ENCODE data around the gene RSPH10B2.
A peak's percentile ranks its signal among the peaks of the same experiment; 100 is the strongest.
"Not testable (repeated sequence)": the region's sequence is repeated elsewhere in the genome, so short reads cannot be mapped to it uniquely, and the experiment has no call there.

The RSPH10B2 gene
- total RNA-seq, result 0 to 0.33 (median 0.32) reads per million in 3 experiments

DNA sequence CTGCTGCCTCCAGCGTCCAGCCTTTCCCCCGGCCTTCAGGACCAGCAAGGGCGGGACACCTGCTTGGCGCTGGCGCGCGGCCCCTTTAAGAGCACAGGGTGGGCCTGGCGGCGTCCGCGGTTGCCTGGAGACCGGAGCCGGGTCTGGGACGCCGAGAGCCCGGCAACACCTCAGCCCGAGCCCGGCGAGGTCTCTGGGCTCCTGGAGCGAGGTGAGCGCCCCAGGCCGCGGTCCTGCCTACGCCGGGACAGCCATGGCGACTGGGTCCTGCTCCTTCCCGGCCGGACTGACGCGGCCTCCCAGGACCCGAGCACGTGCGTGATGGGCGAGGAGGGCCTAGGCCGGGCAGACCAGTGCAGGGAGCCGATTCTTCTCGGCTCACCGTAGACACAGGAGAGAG lies at the start of gene RSPH10B2:
RSPH10B2 (plus strand) TSS at position 140 of the 400 bp plus-strand sequence. CDS start 3,575 bp downstream, outside the sequence.
- not testable (repeated sequence) for DNase-seq

- peak; percentile 17 for DNase-seq
Measured at GRCh38 chr7:6705959-6706665, 47.8 kb upstream of the RSPH10B2 start.

DNA sequence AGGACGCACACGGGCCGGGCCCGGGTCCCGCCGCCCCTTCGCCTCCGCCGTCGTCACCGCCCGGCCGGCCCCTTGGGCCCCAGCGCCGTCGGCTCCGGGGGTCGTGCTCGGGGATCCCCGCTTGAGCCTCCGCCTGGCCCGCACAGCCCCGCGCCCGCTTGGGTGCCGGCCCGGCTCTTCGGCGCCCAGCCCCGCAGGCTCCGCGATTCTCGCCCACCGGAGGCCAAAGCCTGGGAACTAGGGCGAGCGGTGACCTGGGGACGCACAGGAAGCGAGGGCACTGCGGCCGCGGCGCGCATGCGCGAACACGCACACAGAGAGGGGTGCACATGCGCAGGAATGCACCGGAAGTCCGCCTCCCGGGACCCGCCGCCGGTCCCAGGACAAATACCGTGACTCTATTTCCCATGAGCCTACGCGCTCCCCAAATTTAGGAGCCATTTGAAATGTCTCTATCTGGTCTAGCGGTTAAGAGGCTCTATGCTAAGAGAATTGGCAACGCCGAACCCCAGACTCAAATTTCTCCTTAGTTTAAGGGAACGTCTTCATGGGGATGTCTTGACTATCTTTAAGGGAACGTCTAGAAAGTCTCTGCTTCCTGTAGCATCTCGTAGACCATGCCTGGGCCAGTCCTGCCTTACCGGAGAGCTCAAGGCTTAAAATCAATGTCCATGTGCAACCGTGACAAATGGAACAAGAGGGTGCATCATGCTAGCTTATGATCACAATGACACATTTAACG lies 47.1 kb upstream of the RSPH10B2 start, which contains the start of gene ZNF12:
ZNF12 (minus strand) TSS at position 282 of the 742 bp plus-strand sequence. CDS start 1,774 bp downstream, outside the sequence.
- peak; percentile 92 for DNase-seq

- DNase-seq, result no peak
Measured at GRCh38 chr7:6708304-6708703, 45.6 kb upstream of the RSPH10B2 start.

DNA sequence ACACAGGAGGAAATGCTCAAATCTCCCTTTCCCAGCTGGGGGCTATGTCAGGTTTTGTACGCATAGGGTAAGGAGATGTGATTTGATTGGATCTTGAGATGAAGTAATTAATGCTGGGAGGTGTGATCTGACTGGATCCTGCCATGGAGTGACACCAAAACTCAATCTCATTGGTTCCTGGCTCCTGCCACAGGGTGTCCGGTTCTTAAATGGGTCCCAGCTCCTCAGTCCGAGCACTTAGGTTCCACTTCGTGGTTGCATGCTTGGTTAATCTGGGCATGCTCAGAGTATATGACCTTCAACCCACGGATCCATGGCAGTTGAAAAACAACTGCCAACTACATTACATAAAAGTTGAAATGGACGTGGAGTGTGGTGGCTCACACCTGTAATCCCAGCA lies 44.1 kb upstream of the RSPH10B2 start:
- no peak for DNase-seq

GRCh38 chr7:6714360-6714759 lies 39.5 kb upstream of the RSPH10B2 start:
- DNase-seq, result no peak

- DNase-seq, result not testable (repeated sequence)
Measured at GRCh38 chr7:6715898-6716297, 38.0 kb upstream of the RSPH10B2 start.

DNA sequence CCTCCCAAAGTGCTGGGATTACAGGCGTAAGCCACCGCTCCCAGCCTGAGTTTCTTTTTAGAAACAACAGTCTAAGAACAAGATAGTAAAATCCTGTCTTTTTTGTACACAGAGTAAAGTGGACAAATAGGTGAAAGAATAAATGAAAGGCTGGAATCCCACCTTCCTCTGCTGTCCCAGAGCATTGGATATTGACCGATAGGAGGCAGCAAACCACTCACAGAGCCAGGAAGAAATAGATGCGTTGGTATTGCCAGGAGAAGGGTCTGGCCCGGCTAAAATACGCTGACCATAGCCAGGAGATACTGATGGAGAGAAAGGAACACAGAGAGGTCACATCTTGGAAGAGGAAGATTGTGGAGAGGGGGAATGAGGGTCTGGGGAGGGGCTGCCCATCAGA lies 35.8 kb upstream of the RSPH10B2 start:
- DNase-seq, result no peak

GRCh38 chr7:6724351-6724750 lies 29.6 kb upstream of the RSPH10B2 start:
- not testable (repeated sequence) for DNase-seq

GRCh38 chr7:6725003-6725402 lies 28.9 kb upstream of the RSPH10B2 start:
- DNase-seq, result no peak

GRCh38 chr7:6726341-6726740 lies 27.6 kb upstream of the RSPH10B2 start:
- DNase-seq, result not testable (repeated sequence)

GRCh38 chr7:6727663-6728062 lies 26.2 kb upstream of the RSPH10B2 start:
- no peak for DNase-seq

DNA sequence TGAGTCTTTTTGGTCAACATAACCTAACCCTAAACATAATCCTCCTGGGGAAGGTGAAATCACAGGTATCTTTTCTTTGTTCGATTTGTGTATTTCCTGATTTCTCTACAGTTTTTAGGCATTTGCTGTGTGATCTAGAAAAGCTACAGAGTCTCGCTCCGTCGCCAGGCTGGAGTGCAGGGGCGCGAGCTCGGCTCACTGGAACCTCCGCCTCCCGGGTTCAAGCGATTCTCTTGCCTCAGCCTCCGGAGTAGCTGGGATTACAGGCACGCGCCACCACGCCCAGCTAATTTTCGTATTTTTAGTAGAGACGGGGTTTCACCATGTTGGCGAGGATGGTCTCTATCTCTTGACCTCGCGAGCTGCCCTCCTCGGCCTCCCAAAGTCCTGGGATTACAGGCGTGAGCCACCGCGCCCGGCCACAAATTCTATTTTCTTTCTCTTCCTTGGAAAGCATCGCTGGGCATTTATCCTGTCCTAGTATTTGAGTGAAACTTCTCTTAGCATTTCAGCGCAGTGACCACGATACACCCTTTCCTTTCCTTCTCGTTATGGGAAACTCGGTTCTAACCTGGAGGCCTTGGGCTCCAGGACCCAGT lies 24.9 kb upstream of the RSPH10B2 start:
- not testable (repeated sequence) for DNase-seq

DNA sequence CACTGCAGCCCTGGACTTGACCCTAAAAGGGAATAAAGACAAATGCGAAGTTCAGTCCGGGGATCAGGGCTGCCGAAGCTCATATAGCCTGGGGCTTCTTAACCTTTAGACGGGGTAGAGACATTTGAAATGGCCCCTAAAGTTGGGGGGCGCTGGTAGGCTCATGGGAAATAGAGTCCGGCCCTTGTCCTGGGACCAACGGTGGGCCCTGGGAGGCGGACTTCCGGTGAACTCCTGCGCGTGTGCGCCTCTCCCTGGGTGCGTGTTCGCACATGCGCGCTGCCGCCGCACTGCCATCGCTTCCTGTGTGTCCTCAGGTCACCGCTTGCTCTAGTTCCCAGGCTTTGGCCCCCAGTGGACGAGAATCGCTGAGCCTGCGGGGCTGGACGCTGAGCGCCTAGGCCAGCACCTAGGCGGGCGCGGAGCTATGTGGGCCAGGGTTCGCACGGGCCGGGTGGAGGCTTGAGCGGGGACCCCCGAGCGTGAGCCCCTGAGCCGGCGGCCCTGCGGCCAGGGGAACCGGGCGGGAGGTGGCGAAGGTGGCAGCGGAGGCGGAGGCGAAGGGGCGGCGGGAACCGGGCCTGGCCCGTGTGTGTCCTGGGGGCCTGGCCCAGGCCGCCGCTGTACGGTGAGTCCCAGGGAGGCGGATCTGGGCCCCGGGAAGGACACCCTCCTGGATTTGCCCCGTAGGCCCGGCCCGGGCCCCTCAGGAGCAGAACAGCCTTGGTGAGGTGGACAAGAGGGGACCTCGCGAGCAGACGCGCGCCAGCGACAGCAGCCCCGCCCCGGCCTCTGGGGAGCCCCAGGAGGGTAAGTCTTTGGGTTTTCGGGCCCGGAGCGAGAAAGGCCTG lies 24.2 kb upstream of the RSPH10B2 start:
- peak; percentile 71 for DNase-seq

DNA sequence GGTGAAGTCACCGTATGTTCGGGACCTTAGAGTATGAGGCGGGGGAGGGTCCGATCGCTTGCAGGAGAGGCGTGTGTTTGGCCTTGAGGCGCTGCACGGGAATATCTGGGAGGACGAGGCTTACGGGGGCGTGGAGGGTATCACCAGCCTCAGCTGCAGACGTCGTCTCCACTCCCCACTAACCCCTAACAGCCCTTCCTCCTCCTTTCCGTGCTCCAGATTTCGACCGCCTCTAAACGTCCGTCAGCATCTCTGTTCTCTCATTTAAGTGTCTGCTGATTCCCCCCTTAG lies 23.6 kb upstream of the RSPH10B2 start:
- DNase-seq, result no peak

DNA sequence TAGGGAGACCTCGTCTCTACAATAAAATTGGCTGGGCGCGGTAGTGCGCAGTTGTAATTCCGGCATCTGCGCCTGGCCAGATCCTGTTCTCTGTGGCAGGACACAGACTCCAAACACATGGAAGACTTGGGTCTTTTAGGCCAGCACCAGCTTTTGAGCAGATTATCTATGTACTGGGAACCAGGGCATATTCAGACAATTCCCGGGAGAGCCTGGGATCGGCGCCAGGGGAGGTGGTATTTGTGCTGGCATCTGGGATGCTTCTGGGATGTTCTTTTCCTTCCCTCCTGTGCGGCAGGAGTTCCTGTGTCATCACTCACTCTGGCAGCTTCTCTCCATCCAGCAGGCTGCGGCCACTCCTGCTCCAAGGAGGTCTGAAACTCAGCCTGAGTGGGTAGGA lies 15.5 kb upstream of the RSPH10B2 start:
- DNase-seq, result not testable (repeated sequence)

DNA sequence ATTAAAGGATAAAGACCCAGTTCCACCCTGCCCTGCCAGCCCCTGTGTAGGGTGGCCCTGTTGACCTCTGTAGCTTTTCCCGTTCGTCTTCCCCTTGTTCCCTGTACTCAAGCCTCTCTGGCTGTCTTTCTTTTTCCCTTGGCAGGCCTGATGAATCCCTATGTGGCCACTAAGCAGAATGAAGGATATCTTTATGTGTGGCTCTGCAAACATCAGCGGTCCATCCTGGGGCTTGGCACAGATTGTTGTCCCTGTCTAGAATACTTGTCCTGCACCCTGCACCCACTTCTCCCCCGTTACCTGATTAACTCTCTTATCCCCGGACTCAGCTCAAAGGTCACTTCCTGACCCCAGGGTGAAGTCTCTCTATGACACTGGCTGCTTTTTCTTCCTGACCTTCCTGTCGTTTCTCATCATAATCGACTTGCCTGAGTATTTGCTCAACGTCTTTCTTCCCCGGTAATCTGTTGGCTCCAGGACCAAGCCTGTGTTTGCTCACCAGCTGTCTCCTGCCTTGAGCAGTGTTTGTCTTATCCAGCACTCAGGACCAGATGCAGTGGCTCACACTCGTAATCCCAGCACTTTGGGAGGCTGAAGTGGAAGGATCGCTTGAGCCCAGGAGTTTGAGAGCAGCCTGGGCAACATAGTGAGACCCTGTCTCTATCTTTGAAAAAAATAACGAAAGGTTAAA lies 9.3 kb upstream of the RSPH10B2 start:
- not testable (repeated sequence) for DNase-seq

GRCh38 chr7:6749335-6749734 lies 4.6 kb upstream of the RSPH10B2 start:
- not testable (repeated sequence) for DNase-seq

DNA sequence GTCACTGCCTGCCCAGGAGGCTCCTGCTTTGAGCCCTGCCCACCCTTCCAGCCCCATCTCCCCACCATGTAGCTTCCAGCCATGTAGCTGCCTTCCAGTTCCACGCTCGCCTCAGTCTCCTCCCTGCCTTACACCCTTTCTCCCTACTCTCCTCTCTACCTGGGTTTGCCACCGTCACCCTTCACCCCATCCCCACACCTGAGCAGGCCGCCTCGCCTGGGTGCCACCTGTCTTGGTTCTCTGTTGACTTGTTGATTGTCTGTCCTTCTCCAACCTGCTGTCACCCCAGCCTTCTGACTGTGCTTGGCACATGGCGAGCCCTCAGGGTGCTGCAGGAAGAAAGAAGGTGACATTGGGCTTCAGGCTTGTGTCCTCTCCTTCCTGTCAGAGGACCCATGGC lies 3.7 kb upstream of the RSPH10B2 start:
- not testable (repeated sequence) for DNase-seq

DNA sequence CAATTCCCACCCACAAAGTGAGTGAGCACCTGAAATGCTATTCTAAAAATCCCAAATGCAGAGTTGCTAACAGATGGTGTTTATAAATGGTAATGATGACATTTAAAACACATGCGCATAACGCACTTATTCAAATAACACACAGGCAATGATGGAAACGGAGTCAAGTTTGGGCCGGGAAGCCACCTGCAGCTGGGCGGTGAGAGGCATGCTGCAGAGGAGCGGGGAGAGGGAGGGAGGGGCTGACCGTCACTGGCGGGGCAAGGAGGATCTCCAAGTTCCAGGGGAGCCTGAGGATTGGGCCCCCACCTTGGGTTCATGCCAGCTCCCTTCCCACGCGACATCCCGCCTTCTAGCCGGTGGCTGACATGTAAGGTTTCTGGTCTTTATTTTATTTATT lies 7.3 kb downstream of the RSPH10B2 start:
- not testable (repeated sequence) for DNase-seq

- DNase-seq, result not testable (repeated sequence)
Measured at GRCh38 chr7:6781581-6781980, 27.7 kb downstream of the RSPH10B2 start.

- not testable (repeated sequence) for DNase-seq
Measured at GRCh38 chr7:6789353-6789752, 35.5 kb downstream of the RSPH10B2 start.

Data from central memory CD4-positive, alpha-beta T cell (primary cell).